PC-3 (cell line): ENCODE results near the gene CTNND2. TPM values are rescaled to one million over a fixed set of nuclear protein-coding genes. Genes with fewer than 3 reads are reported as not detected.

Experiments used
- ATAC-seq: fragments of 200-7000 bp; cut with Tn5 transposase; 2 replicates; pipeline ENCODE4 v1.9.1; 2020; ENCODE audit warnings: mild to moderate bottlenecking, moderate library complexity
- BruUV-seq: library from RNA; stranded (reverse); fragments of 400-500 nt; replicated peaks from 2 replicates; lab custom pipeline; 2021; lab: Mats Ljungman, UMichigan
- CTCF ChIA-PET: fragments of 300-600 bp; sonication (Branson Sonifier 250); formaldehyde crosslinking; loops from one replicate; lab custom pipeline; 2022; ENCODE audit warnings: antibody characterized with exemption; lab: Charles Lee
- POLR2A ChIA-PET: fragments of 300-600 bp; sonication (Branson Sonifier 250); formaldehyde crosslinking; loops from one replicate; lab custom pipeline; 2022; ENCODE audit warnings: antibody characterized with exemption; ENCODE audit not compliant: unreplicated experiment; lab: Charles Lee
- DNase-seq: peaks from one replicate; pipeline ENCODE4 v3.0.0-alpha.2; 2015
- H2AFZ ChIP-seq: fragments of 300-600 bp; sonication (generic); 2 replicates; pipeline ENCODE4 v1.6.0; 2016; ENCODE audit warnings: antibody characterized with exemption, low read length
- H3F3A ChIP-seq: fragments of 300-600 bp; sonication (generic); one replicate; pipeline ENCODE4 v1.6.0; 2017; ENCODE audit warnings: antibody characterized with exemption, low read length, control low read depth, mild to moderate bottlenecking; ENCODE audit not compliant: unreplicated experiment
- H3K27ac ChIP-seq: fragments of 300-600 bp; sonication (generic); 2 replicates; pipeline ENCODE4 v1.5.1; 2016; ENCODE audit warnings: mild to moderate bottlenecking, low read length
- H3K27me3 ChIP-seq: fragments of 300-600 bp; sonication (generic); 2 replicates; pipeline ENCODE4 v1.6.1; 2016; ENCODE audit warnings: low read length, mixed read lengths
- H3K36me3 ChIP-seq: fragments of 300-600 bp; sonication (generic); 2 replicates; pipeline ENCODE4 v1.6.1; 2016; ENCODE audit warnings: low read depth, mixed run types, low read length, mixed read lengths
- H3K4me1 ChIP-seq: fragments of 300-600 bp; sonication (generic); 2 replicates; pipeline ENCODE4 v1.5.1; 2016; ENCODE audit warnings: low read length; ENCODE audit not compliant: insufficient read depth
- H3K4me2 ChIP-seq: fragments of 300-600 bp; sonication (generic); 2 replicates; pipeline ENCODE4 v1.6.0; 2016; ENCODE audit warnings: low read length
- H3K4me3 ChIP-seq: fragments of 300-600 bp; sonication (generic); 2 replicates; pipeline ENCODE4 v1.5.1; 2016; ENCODE audit warnings: mild to moderate bottlenecking, low read length, mixed read lengths
- H3K79me2 ChIP-seq: fragments of 300-600 bp; sonication (generic); 2 replicates; pipeline ENCODE4 v1.6.1; 2017; ENCODE audit warnings: low read length, mixed read lengths
- H3K9ac ChIP-seq: fragments of 300-600 bp; sonication (generic); 2 replicates; pipeline ENCODE4 v1.6.0; 2016; ENCODE audit warnings: mild to moderate bottlenecking, low read length
- H3K9me2 ChIP-seq: fragments of 300-600 bp; sonication (generic); replicated peaks from 2 replicates; pipeline ENCODE4 v1.6.1; 2016; ENCODE audit warnings: mixed run types, low read length, mixed read lengths
- H3K9me3 ChIP-seq: fragments of 300-600 bp; sonication (generic); 2 replicates; pipeline ENCODE4 v1.6.1; 2016; ENCODE audit warnings: low read length, mixed read lengths
- H4K20me1 ChIP-seq: fragments of 300-600 bp; sonication (generic); 2 replicates; pipeline ENCODE4 v1.6.1; 2016; ENCODE audit warnings: low read length, mixed read lengths
- EZH2 ChIP-seq: fragments of 300-600 bp; sonication (generic); IDR thresholded peaks from one replicate; pipeline ENCODE4 v1.6.1; 2017; ENCODE audit warnings: antibody characterized with exemption, mild to moderate bottlenecking, low read length; ENCODE audit not compliant: unreplicated experiment
- EZH2phosphoT487 ChIP-seq: fragments of 300-600 bp; sonication (generic); IDR thresholded peaks from 2 replicates; pipeline ENCODE4 v1.6.1; 2018; ENCODE audit warnings: mild to moderate bottlenecking, antibody characterized with exemption, low read length, borderline replicate concordance
- intact Hi-C: fragments of 100-400 bp; cut with micrococcal nuclease; formaldehyde crosslinking; loops from 2 replicates; pipeline ENCODE4 v1.9.0; 2023
- total RNA-seq: library from RNA; depleted of rRNA; stranded (reverse); fragments of >200 nt; gene quantifications from 2 replicates; pipeline ENCODE4 v1.2.3, GENCODE V29; 2014
- TF ChIP-seq, protein P1 (sequence below): fragments of 300-600 bp; sonication (generic); conservative IDR thresholded peaks from 2 replicates; pipeline ENCODE4 v1.5.1; 2017; ENCODE audit warnings: antibody characterized with exemption, low read depth, mild to moderate bottlenecking, low read length

Gene CTNND2
- total RNA-seq, 1 experiment from 2014 or later = 1.8 TPM

DNA sequence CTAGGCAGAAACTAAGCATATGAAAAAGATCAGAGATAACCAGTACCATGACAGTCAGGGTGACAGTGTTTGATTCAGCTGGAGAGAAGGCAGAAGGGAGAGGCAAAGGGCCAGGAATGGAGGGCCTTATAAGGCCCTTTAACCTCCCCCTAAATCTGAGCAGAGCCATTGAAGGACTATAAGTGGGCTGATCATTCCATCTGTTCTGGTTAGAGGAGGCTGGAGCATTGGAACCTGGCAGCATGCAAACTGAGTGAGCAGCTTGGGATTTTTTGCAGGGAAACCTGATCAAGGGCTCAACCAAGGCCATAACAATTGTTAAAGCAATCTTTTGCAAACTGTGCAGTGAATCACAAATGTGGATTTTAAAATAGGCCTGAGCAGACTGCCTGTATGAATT is 968.7 kb downstream of the CTNND2 start:
- TF ChIP-seq EZH2phosphoT487 (no peak), EZH2 (no peak)
- TF ChIP-seq, protein P1, sequence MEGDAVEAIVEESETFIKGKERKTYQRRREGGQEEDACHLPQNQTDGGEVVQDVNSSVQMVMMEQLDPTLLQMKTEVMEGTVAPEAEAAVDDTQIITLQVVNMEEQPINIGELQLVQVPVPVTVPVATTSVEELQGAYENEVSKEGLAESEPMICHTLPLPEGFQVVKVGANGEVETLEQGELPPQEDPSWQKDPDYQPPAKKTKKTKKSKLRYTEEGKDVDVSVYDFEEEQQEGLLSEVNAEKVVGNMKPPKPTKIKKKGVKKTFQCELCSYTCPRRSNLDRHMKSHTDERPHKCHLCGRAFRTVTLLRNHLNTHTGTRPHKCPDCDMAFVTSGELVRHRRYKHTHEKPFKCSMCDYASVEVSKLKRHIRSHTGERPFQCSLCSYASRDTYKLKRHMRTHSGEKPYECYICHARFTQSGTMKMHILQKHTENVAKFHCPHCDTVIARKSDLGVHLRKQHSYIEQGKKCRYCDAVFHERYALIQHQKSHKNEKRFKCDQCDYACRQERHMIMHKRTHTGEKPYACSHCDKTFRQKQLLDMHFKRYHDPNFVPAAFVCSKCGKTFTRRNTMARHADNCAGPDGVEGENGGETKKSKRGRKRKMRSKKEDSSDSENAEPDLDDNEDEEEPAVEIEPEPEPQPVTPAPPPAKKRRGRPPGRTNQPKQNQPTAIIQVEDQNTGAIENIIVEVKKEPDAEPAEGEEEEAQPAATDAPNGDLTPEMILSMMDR = no peak
- POLR2A ChIA-PET = no interaction called here
- H3K79me2 ChIP-seq = no peaks in the 10 kb centered on the region
- H3K4me2 ChIP-seq = no peak overlapping the region
- no peaks in the 10 kb centered on the region for H3K4me1 ChIP-seq
- no peak overlapping the region for H3K9ac ChIP-seq
- no peak overlapping the region for H2AFZ ChIP-seq
- H3K36me3 ChIP-seq = no peaks in the 10 kb centered on the region
- H3K4me3 ChIP-seq = no peak overlapping the region
- no peak for DNase-seq
- CTCF ChIA-PET = no interaction called here
- no peak for ATAC-seq
- BruUV-seq = no TSS peak
- H4K20me1 ChIP-seq = no peaks in the 10 kb centered on the region
- H3K27me3 ChIP-seq = no peaks in the 10 kb centered on the region
- intact Hi-C loops = no loop called here
- no peaks in the 10 kb centered on the region for H3K9me2 ChIP-seq
- H3K27ac ChIP-seq = no peak overlapping the region
- no peaks in the 10 kb centered on the region for H3K9me3 ChIP-seq
- H3F3A ChIP-seq = no peaks in the 10 kb centered on the region

DNA sequence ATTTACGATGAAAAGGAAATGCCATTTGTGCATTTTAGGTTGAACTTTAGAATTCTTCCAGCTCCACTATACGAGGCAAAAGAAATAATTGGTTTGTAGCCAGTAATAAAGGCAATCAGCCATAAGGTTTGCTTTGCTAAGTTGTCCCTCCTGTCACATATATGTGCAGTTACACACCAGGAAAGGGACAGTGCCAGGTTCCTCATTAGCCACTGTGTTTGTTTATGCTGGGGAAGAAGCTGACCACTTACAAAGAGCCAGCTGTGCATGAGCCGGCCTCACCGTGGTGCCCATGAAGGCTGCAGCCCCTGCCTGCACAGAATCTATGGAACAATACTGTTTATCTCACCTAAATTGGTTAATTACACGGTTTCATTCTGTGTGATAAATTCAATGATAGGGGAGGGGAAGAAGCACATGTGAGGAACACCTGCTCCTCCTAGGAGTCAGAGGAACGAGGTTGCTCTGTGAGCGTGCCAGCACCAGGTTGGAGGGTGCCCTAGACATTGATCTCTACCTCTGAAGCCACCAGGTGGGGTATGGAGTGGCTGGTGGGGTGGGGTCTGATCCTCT is 969.4 kb downstream of the CTNND2 start:
- Histone ChIP-seq H3K79me2 (no peaks in the 10 kb centered on the region), H3K9me3 (no peaks in the 10 kb centered on the region), H4K20me1 (no peaks in the 10 kb centered on the region), H3K36me3 (no peaks in the 10 kb centered on the region), H3F3A (no peaks in the 10 kb centered on the region), H3K27me3 (no peaks in the 10 kb centered on the region), H3K4me1 (no peaks in the 10 kb centered on the region), H3K4me2 (no peak overlapping the region), H3K4me3 (no peak overlapping the region), H2AFZ (no peak overlapping the region), H3K9ac (no peak overlapping the region), H3K27ac (no peak overlapping the region), H3K9me2 (no peaks in the 10 kb centered on the region)
- DNase-seq = no peak
- ChIA-PET POLR2A (no interaction called here), CTCF (no interaction called here)
- ATAC-seq = no peak
- BruUV-seq = no TSS peak
- intact Hi-C loops = no loop called here
- TF ChIP-seq, protein P1 = no peak

DNA sequence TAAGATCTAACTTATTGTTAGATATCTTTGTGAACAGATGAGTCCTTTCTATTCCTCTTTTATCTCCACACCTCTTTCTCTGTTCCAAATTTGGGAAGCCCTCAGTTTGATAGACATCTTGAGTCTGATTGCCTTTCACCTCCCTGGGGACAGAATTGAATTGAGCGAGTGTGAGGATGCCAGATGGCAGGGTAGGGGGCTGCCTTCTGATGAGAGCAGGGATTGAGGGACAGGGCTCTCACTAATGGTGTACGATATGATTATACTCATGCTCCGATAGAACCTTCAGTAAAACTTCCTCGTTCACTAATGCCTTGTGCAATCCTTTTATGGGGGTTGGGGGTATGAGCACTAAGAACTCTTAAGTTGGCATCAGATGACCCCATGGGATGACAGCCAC is 971.1 kb downstream of the CTNND2 start:
- H3K4me3 ChIP-seq = no peak overlapping the region
- H3K36me3 ChIP-seq = no peaks in the 10 kb centered on the region
- ChIA-PET CTCF (no interaction called here), POLR2A (no interaction called here)
- ATAC-seq (no peak), DNase-seq (no peak)
- H3K4me1 ChIP-seq = no peaks in the 10 kb centered on the region
- no peaks in the 10 kb centered on the region for H3K79me2 ChIP-seq
- H3K9me3 ChIP-seq = no peaks in the 10 kb centered on the region
- H4K20me1 ChIP-seq = no peaks in the 10 kb centered on the region
- BruUV-seq = no TSS peak
- no peaks in the 10 kb centered on the region for H3K27me3 ChIP-seq
- no peak overlapping the region for H2AFZ ChIP-seq
- intact Hi-C loops = no loop called here
- H3K4me2 ChIP-seq = no peak overlapping the region
- H3K9me2 ChIP-seq = no peaks in the 10 kb centered on the region
- H3K27ac ChIP-seq = no peak overlapping the region
- TF ChIP-seq EZH2phosphoT487 (no peak), EZH2 (no peak)
- TF ChIP-seq, protein P1 = no peak
- H3F3A ChIP-seq = no peaks in the 10 kb centered on the region
- no peak overlapping the region for H3K9ac ChIP-seq
